Heart left ventricle (tissue), 13 donors: ENCODE results near the gene FATE1.

Experiments used
- CTCF ChIP-seq, 12 donors: fragments of 200-600 bp; sonication (generic) in 4 of 12; IDR thresholded peaks; one replicate each; pipeline versions ENCODE4 v1.5.0 to v1.8.0; 2018 to 2022; ENCODE audit warnings: antibody characterized with exemption in 12 of 12, mild to moderate bottlenecking in 5 of 12
- POLR2A ChIP-seq, 2 donors: fragments of 450-650 bp; IDR thresholded peaks; one replicate each; pipeline ENCODE4 v1.6.1; 2017; ENCODE audit warnings: antibody characterized with exemption in 2 of 2, mild to moderate bottlenecking in 2 of 2, moderate library complexity in 2 of 2
- donor health status: ischemic (EF 13 %, LVEDD 7.1; RV severe dilation, severe dysfunction).
- donor health status: DM: no; HTN: yes; CAD: no.
- donor health status: DM: no; HTN: no; CAD: no.
- donor health status: ischemic (EF 25% LVEDD 6.9; RV normal size, moderate dysfunction).
- donor health status: ischemic (EF 25% LVEDD 5.7; RV mildly dilated, moderate dysfunction).
- donor health status: ischemic (EF 35%, LVEDD 5.7; RV mildly dilated, moderate dysfunction).
- donor health status: nonischemic (EF 11% LVEDD 7.7; RV severe dilation, severe dysfunction).
- donor health status: DM: yes; HTN: yes; CAD: no.
- donor health status: PGD.
- donor health status: ischemic (EF 29% LVEDD 5.4; RV normal size, mild dysfunction).
- donor health status: nonischemic (EF 23%, LVEDD 6.1; RV moderate dilation, normal function).

- no peak for TF ChIP-seq POLR2A (IDR thresholded peaks at IDR 0.05)
- no peak for TF ChIP-seq CTCF (IDR thresholded peaks at IDR 0.05)
Observed at GRCh38 chrX:151692825-151693224, 23.0 kb upstream of the FATE1 start.
